IPS DF 4.7 (cell line): ENCODE measurements around the gene CAB39L.

Experiments used
- DNase-seq: peaks from one replicate; pipeline ENCODE4 v3.0.0-alpha.2; 2013; ENCODE audit warnings: low spot score; ENCODE audit errors: extremely low read depth

Gene CAB39L

DNA sequence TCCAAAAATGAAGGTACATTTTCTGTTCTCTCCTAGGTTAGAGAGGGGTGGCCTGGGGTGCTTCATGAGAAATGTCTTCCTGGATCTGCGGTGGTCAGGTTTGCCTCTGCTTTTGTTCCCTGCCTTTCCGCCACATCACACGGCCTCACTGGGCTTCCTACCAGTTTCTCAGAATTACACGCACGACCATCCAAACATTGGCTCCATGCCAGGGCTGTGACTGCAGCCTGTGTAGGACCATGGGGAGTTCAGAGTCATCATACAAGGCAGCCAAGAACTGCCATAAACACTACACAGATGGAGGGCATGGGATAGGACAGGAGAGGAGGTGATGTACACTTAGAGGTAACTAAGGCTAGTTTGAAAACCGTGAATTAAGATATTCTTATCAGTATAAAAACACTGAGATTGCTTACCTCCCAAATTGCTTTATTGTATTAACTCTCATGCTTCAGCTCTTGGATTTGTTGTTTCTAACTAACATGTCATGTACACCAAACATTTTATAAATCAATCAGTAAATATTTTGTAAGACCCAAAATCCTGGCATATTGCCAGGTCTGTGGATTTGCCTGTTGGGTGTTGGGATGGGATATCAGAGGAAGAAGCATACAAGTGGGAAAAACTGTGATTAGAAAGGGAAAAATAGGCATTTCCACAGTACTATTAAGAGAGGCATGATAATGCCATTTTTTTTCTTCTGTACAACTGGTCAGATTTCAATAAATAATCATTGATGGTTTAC, 150.9 kb downstream of the CAB39L start:
- DNase-seq, result no peak

DNA sequence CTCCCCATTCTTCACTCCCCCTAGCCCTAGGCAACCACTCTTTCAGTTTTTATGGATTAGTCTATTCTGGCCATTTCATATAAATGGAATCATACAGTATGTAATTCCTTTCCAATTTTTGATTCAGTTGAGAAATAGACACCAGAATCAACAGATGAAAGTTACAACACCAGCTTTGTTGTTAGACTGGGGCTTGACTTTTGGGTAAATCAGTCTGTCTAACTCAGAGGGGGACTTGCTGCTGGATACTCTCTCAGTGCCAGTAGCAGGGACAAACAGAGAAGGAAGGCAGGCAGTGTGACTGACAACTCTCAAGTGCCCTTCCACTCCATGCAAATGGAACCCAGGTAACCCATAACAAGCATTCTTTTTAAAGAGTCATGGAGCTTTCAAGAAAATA, 155.4 kb downstream of the CAB39L start:
- DNase-seq, result no peak

- DNase-seq, result no peak
Measured at GRCh38 chr13:49287995-49288394, 155.9 kb downstream of the CAB39L start.

GRCh38 chr13:49279885-49280284, 164.0 kb downstream of the CAB39L start:
- DNase-seq, result no peak

GRCh38 chr13:49279112-49279511, 164.8 kb downstream of the CAB39L start:
- no peak for DNase-seq

DNA sequence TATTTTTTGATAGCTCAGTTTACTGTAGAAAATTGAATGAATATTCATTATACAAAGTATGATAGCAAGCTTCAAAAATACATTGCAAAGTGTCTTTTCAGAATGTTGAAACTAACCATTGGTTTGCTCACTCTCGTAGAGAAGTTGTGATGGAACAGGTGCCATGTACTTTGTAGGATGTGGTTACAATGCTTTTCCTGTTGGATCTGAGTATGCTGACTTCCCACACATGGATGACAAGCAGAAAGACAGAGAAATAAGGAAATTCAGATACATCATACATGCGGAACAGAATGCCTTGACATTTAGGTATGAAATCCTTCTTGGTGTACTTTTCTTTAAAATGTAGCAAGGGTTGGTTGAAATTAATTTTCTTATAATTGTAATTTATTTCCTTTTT, 165.7 kb downstream of the CAB39L start:
- no peak for DNase-seq

DNA sequence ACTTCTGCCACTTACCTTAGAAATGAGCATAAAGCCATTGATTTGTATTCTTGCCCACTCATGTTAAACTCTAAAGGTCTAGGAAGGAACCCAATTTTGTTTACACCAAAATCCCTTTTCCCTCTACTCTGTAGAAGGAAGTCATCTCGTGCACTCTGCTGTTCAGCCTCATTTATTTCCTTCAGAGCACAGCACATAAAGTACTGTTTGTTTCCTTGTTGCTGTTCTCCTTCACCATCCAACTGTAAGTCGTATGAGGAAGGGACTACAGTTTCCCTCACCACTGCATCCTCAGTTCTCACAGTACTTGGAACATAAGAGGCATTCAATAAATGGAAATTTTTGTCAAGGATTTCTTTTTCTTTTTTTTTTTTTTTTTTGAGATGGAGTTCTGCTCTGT, 171.6 kb downstream of the CAB39L start:
- DNase-seq, result no peak

DNA sequence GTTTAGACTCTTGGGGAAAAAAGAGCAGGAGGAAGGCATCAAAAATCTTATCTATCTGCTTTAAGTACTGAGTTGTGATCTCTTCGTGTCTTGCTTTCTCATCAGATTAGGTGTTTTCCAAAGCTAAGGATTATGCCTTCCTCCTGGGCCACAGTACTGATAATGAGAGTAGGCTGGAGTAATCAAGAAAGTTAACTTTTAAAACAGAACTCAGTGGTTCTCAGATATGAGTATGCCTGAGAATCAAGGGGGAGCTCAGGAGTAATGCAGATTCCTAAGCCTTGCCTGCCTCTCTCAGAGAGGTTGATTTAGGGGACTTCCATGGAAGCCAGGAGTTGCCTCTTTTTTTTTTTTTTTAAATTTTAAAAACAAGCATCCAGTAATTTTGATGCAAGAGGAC, 172.6 kb downstream of the CAB39L start:
- no peak for DNase-seq

GRCh38 chr13:49265822-49266221, 178.0 kb downstream of the CAB39L start:
- no peak for DNase-seq

- DNase-seq, result no peak
Measured at GRCh38 chr13:49262634-49263033, 181.2 kb downstream of the CAB39L start.

DNA sequence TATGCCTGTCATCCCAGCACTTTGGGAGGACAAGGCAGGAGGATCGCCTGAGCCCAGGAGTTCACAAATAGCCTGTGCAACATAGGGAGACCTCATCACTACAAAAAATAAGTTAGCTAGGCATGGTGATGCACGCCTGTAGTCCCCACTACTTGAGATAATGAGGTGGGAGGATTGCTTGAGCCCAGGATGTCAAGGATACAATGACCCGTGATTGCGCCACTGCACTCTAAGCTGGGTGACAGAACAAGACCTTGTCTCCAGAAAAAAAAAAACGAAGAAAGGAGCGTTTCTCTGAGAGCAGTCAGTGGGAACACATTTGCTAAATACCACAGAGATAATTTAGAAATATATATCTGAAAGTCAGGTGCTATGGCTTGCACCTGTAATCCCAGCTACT, 184.3 kb downstream of the CAB39L start:
- no peak for DNase-seq
